ENCODE results near the gene ADD2.
"Not testable (repeated sequence)": the region's sequence is repeated elsewhere in the genome, so short reads cannot be mapped to it uniquely, and the experiment has no call there.

Gene ADD2

GRCh38 chr2:70750320-70750719 is 17.7 kb downstream of the ADD2 start:
- no peak for DNase-seq

DNA sequence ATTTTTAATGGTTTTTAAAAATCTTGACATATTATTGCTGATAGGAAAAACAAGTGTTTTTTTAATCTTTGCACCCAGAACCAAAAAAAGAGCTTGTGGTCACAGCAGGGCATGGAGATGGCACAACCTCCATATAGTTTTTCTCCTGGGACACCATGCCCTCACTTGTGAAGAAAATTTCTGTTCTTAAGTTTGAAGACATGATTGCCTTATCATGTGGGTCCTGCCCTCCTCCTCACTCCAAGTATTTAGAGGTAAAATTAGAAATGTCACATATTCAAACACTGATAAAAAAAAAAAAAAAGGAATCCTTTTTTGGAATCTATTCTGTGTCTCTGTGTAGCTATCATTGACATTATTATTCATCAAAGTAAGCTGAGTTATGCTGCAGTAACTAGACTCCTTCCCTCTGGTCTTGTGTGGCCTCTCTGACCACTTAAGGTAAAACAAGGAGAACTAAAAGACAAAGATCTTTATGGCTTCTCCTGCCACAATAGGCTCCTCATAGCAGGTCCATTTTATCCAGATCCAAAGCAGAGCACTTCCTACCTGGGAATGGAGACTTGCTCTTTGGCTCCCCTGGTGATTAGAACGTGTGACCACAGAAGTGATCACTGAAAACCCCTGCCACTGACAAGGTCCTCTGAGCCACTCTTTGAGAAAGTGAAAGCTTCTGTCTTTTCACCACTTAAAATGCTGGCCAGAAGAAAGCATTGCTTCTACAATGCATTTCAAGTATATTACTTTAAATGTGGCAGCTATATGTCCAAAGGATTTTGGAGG is 19.8 kb downstream of the ADD2 start:
- no peak for DNase-seq

GRCh38 chr2:70747284-70747683 is 20.7 kb downstream of the ADD2 start:
- DNase-seq: no peak

DNA sequence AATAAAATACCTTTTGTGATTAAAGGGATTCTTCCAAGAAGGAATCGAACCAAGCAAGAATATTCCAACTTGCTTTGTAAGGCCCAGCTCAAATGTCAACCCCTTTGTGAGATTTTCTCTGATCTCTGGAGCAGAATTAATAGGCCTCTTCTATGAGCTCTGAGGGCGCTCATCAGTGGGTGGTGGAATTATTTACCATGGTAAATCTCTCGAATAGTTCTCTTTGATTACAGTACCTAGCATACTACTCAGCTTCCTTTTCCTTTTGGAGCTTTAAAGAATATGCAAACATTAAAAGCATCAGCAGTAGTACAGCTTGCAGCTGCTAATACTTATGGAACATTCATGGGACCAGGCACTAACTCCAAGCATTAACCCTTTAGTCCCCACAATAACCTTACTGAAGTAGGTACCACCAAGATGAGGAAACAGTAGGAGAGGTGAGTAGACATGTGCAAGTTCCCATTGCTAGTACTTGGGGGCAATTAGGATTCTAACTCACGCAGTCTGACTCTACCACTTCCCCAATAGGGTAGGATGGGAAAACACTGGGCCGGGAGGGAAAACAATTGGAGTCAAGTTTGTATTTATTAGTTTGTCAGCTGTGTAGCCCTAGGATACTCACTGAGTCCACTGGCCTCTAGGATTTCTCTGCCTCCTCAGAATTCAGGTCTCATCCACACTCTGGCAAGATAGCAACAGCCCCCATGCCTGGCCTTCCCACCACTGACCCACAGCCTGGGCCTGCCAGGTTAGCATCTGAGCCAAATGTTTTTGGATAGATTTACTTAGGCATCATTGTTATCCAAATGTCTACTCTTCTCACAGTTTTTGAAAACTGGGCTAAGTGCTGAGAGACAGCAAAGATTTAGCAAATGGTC is 21.7 kb downstream of the ADD2 start:
- no peak for DNase-seq

DNA sequence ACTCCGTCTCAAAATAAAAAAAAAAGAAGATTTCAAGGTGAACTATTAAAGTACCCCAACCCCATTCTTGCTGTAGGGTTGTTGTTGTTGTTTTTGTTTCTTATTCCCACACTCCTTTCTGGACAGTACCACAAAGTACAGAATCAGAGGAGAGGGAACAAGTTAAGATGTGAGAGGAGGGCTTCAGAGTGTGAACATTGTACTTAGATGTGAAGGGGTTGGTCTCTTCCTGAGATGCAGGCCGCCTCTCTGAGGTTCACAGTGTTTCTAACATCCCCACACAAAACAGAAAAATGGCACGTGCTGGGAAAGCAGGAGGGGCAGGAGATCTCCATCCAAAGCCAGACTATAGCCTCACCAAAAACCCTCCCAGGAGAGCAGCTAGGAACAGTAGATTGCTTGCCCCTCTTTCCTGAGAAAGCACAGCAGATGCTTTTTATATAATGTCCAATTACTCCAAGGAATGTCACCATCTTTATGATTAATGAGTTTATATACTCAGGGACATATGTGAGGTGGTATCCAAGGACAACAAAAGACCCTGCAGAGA is 22.6 kb downstream of the ADD2 start:
- no peak for DNase-seq

DNA sequence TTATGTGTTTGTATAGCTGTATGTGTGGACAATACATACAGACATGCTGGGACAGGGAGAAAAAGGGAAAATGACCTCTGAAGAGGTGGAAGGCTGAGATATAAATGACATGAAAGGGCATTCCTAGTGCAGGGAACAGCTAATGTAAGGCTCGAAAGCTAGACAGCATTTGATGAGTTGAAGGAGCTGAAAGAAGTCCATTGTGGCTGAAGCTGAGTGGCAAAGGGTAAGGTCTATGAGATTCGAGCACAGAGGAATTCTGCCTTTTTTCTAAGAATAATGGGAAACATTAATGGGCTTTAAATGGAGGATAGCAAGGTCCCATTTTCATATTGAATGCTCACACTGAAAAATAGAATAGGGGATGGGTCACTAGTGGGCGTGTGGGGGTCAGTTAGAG is 23.6 kb downstream of the ADD2 start:
- DNase-seq: no peak

- DNase-seq: no peak
Measured at GRCh38 chr2:70743677-70744076, 24.3 kb downstream of the ADD2 start.

DNA sequence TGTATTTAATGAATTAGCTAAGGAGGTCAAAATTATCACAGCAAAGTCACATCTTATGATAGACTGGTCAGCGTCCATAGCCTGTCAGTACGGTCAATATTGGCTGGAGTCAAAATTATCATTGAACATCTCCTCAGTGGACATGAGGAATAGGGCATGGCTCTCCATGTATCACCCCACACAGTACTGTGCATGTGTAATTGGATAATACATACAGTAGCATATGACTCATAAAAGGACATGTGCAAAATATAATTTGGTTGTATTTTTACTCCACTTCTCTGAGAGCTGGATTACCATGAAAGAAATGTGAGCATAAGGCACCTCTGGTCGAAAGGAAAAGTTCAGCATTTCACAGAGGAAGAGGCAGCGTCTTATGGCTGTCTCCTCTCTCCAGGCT is 24.9 kb downstream of the ADD2 start:
- DNase-seq: no peak

- DNase-seq: not testable (repeated sequence)
Measured at GRCh38 chr2:70739492-70739891, 28.5 kb downstream of the ADD2 start.

DNA sequence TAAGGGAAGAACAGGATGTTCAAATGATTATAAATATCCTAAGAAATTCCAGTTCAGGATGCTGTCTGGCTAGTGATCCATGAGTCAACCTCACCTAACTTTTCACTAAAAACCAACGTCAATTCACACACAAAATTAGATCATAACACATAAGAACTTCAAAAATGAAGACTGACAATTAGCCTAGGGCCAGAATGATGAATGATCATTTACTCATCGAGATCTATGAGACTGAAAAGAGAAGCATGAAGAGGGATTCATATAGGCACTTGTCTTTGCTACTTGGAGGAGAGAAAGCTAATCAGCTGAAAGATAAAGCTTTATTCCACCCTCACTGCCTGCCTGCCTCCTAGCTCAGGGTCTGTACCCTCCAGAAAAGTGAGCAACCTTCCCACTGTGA is 29.8 kb downstream of the ADD2 start:
- DNase-seq: no peak

- no peak for DNase-seq
Measured at GRCh38 chr2:70735071-70735470, 32.9 kb downstream of the ADD2 start.

- DNase-seq: no peak
Measured at GRCh38 chr2:70733646-70734180, 34.3 kb downstream of the ADD2 start.

DNA sequence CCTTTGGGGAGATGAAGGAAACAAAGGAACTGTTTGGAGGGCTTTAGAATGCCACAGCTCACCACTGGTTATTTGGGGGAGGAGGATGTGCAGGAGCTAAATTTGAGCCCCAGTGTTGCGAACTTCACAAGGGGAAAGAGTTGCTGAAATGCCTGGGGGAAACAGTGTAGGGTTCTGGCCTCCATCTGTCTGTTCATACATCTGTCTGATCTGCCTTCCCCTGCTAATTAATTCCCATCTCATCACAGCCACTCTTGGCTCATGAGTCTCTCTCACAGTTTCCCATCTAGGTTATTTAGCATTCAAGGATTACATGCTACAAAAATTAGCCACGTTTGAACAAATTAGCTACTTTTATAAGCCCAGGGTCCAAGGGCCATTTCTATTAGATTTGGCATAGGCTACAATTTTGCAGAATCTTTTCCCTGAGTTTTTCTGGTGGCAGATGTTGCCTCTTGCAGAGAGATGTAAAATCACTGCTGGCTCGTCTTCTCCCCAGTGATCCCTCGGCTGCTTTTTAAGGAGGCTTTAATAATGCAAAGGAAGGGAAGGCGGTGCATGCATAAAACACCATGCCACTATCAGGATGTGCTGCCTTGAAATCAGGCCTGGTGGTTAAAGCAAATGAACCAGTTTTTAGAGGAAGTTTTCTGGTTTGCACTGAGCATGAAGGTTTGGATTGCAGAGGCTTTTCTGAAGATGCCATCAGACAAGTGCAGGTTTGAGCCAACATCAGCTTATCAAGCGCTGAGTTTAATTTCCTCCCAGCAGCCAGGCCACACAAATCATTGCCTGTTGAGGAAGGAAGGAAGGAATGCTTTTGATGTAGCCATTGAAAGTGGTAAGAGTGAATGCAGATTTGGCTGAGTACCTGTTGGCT is 35.0 kb downstream of the ADD2 start:
- no peak for DNase-seq

GRCh38 chr2:70730730-70731129 is 37.3 kb downstream of the ADD2 start:
- DNase-seq: no peak

GRCh38 chr2:70729647-70730046 is 38.4 kb downstream of the ADD2 start:
- DNase-seq: no peak

- no peak for DNase-seq
Measured at GRCh38 chr2:70728128-70728527, 39.9 kb downstream of the ADD2 start.

GRCh38 chr2:70726947-70727725 is 40.9 kb downstream of the ADD2 start:
- no peak for DNase-seq

DNA sequence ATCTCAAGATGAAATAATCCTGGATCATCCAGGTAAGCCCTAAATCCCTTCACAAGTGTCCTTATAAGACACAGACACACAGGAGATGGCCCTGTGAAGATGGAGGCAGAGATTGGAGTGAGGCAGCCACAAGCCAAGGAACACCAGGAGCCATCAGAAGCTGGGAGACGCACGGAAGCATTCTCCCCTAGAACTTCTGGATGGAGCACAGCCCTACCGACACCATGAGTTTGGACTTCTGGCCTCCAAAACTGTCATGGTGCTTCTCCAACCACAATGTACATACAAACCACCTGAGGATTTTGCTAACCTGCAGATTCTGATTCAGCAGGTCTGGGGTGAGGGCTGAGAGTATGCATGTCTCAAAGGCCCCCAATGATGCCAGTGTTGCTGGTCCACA is 42.5 kb downstream of the ADD2 start:
- no peak for DNase-seq

DNA sequence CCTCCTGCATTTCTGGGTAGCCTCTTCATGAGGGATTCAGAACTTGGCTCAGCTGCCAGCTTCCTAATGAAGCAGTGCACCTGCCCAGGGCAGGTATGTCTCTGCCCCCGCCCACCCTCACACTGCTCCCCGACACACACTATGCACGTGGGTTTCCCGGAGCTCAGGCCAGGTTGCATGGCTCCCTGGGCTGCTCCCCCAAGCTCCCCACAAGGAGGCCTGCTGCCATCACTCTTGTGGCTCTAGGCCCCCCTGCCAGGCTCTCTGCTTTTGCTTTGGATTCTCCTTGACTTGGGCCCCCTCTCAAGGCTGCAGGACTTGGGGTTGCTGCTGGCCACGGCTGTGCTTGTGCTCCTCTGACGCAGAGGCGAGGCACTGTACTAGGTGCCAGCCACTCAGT is 43.6 kb downstream of the ADD2 start:
- DNase-seq: no peak

- DNase-seq: no peak
Measured at GRCh38 chr2:70723286-70723885, 44.6 kb downstream of the ADD2 start.

- no peak for DNase-seq
Measured at GRCh38 chr2:70720124-70720523, 47.9 kb downstream of the ADD2 start.
